ENCODE results near the gene SULT1C3. TPM values are rescaled to one million over a fixed set of nuclear protein-coding genes. Genes with fewer than 3 reads are reported as not detected.

The SULT1C3 gene
- total and polyA plus RNA-seq, 2 of the 8 experiments (the other 6 are each of a cell fraction or from before 2014, with no cell fraction given) = not detected

- no peak overlapping the region for H3K9ac ChIP-seq (replicated peaks in 1 of 4; ENCODE audit: extremely low read depth in 1 of 4, low read depth in 3 of 4, low read length in 3 of 4)
- no peak overlapping the region for H3K23ac ChIP-seq (ENCODE audit: insufficient read length)
- no peaks in the 10 kb centered on the region for H3K23me2 ChIP-seq (ENCODE audit: low read depth, low read length)
- H2AFZ ChIP-seq (ENCODE audit: low read length) = no peak overlapping the region
- no peak overlapping the region for H3K4me3 ChIP-seq (ENCODE audit: extremely low read depth in 1 of 4, insufficient read depth in 2 of 4, low read depth in 3 of 4, low read length in 4 of 4)
- no peaks in the 10 kb centered on the region for H4K20me1 ChIP-seq (replicated peaks in 1 of 2; ENCODE audit: control insufficient read depth in 1 of 2, insufficient read depth in 2 of 2, low read length in 2 of 2)
- WGBS, 2 experiments (ENCODE audit: extremely low coverage in 1 of 2, insufficient coverage in 1 of 2, insufficient read length in 1 of 2, insufficient replicate concordance in 2 of 2, low coverage in 1 of 2, low lambda C conversion rate in 2 of 2, missing lambda C conversion rate in 1 of 2) = 97% methylated on average over 2 of the region's 2 CpGs; no CpG with 5 or more reads in 1 of the 2 experiments
- H3K4me1 ChIP-seq (replicated peaks in 1 of 4; ENCODE audit: control insufficient read depth in 3 of 4, insufficient read depth in 4 of 4, low read length in 3 of 4) = no peaks in the 10 kb centered on the region
- no peak overlapping the region for H3K4me2 ChIP-seq (ENCODE audit: insufficient read depth in 1 of 2, low read depth in 2 of 2, low read length in 2 of 2)
- H3K79me2 ChIP-seq (ENCODE audit: control insufficient read depth in 1 of 2, insufficient read depth in 2 of 2, low read length in 2 of 2) = no peaks in the 10 kb centered on the region
- H3K4ac ChIP-seq (replicated peaks; ENCODE audit: insufficient read length, low read depth, low read length) = no peak overlapping the region
- H3K27me3 ChIP-seq (replicated peaks in 1 of 4; ENCODE audit: control insufficient read depth in 3 of 4, extremely low read depth in 1 of 4, insufficient read depth in 3 of 4, low read length in 3 of 4) = no peaks in the 10 kb centered on the region
- H4K8ac ChIP-seq (ENCODE audit: extremely low read depth, insufficient read depth, low read length) = no peak overlapping the region
- no peak overlapping the region for H3K27ac ChIP-seq (ENCODE audit: low read depth, low read length)
- no peak overlapping the region for H2BK120ac ChIP-seq (replicated peaks; ENCODE audit: low read depth, low read length)
- DNase-seq (ENCODE audit: low read depth in 1 of 2, low spot score in 2 of 2) = no peak
- H3K9me3 ChIP-seq (ENCODE audit: insufficient read depth in 2 of 2, low read depth in 1 of 2, low read length in 1 of 2) = no peaks in the 10 kb centered on the region
- no peak overlapping the region for H2BK12ac ChIP-seq (ENCODE audit: low read depth, low read length)
- H3K36me3 ChIP-seq (ENCODE audit: control insufficient read depth in 2 of 4, insufficient read depth in 4 of 4, low read length in 3 of 4) = no peaks in the 10 kb centered on the region
- no peak overlapping the region for H4K5ac ChIP-seq (ENCODE audit: insufficient read length, low read depth, low read length)
- no peak overlapping the region for H2BK20ac ChIP-seq (ENCODE audit: low read length)
- no peak overlapping the region for H2BK15ac ChIP-seq (ENCODE audit: low read length)
- POLR2A ChIA-PET (ENCODE audit: partially characterized antibody) = no interaction called here
- CTCF ChIA-PET (ENCODE audit: partially characterized antibody) = no interaction called here
- no peak overlapping the region for H3K56ac ChIP-seq (replicated peaks; ENCODE audit: insufficient read length, low read depth, low read length)
- H4K91ac ChIP-seq (replicated peaks; ENCODE audit: insufficient read length, low read length) = no peak overlapping the region
- H3K18ac ChIP-seq (ENCODE audit: extremely low read depth, low read length) = no peak overlapping the region
- FAIRE-seq = no peak
- no peak overlapping the region for H3K14ac ChIP-seq (ENCODE audit: insufficient read length)
- no peak overlapping the region for H2BK5ac ChIP-seq (ENCODE audit: low read depth, low read length)
- no peak for TF ChIP-seq EP300 (IDR thresholded peaks at IDR 0.05; ENCODE audit: borderline replicate concordance in 1 of 2, low read depth in 2 of 2, low read length in 2 of 2)
- TF ChIP-seq NRF1 (IDR thresholded peaks at IDR 0.05; ENCODE audit: low read depth, low read length) = no peak
- no peak for TF ChIP-seq RBBP5 (IDR thresholded peaks at IDR 0.05; ENCODE audit: borderline replicate concordance, low read depth, low read length)
- TF ChIP-seq HDAC2 (IDR thresholded peaks at IDR 0.05; ENCODE audit: borderline replicate concordance in 1 of 2, low read depth in 2 of 2, low read length in 2 of 2) = no peak
- TF ChIP-seq CBX5 (IDR thresholded peaks at IDR 0.05; ENCODE audit: low read depth, low read length) = no peak
- no peak for TF ChIP-seq CHD2 (IDR thresholded peaks at IDR 0.05; ENCODE audit: low read length)
- no peak for TF ChIP-seq JUND (IDR thresholded peaks at IDR 0.05; ENCODE audit: low read length)
- no peak for TF ChIP-seq MAX (IDR thresholded peaks at IDR 0.05)
- no peak for TF ChIP-seq KDM1A (IDR thresholded peaks at IDR 0.05; ENCODE audit: borderline replicate concordance, low read length)
- no peak for TF ChIP-seq GTF2F1 (IDR thresholded peaks at IDR 0.05; ENCODE audit: borderline replicate concordance, low read depth, low read length)
- no peak for TF ChIP-seq TEAD4 (IDR thresholded peaks at IDR 0.05; ENCODE audit: low read depth, low read length)
- no peak for TF ChIP-seq SP1 (IDR thresholded peaks at IDR 0.05; ENCODE audit: low read depth, low read length)
- no peak for TF ChIP-seq CBX8 (IDR thresholded peaks at IDR 0.05; ENCODE audit: borderline replicate concordance, low read depth, low read length)
- no peak for TF ChIP-seq FOSL1 (IDR thresholded peaks at IDR 0.05; ENCODE audit: insufficient read depth, low read depth, low read length)
- H3K79me1 ChIP-seq (ENCODE audit: low read depth, low read length) = no peaks in the 10 kb centered on the region
- no peak overlapping the region for H2AK5ac ChIP-seq (ENCODE audit: low read depth, low read length)
These were observed 38.9 kb downstream of the SULT1C3 start for GRCh38 chr2:108278631-108279030.

All from H1 (cell line).